Stimulated activated CD4-positive, alpha-beta T cell treated with anti-CD3 and anti-CD28 coated beads, Interleukin-15, amount 100 ng/mL, for 48 hours (primary cell): ENCODE data around the gene TTL.
A peak's percentile ranks its signal among the peaks of the same experiment; 100 is the strongest.

Experiments used
- DNase-seq, 2 donors: peaks; one replicate each; pipeline ENCODE4 v3.0.0-alpha.2; 2020; ENCODE audit warnings: low read depth in 2 of 2

Gene TTL

DNA sequence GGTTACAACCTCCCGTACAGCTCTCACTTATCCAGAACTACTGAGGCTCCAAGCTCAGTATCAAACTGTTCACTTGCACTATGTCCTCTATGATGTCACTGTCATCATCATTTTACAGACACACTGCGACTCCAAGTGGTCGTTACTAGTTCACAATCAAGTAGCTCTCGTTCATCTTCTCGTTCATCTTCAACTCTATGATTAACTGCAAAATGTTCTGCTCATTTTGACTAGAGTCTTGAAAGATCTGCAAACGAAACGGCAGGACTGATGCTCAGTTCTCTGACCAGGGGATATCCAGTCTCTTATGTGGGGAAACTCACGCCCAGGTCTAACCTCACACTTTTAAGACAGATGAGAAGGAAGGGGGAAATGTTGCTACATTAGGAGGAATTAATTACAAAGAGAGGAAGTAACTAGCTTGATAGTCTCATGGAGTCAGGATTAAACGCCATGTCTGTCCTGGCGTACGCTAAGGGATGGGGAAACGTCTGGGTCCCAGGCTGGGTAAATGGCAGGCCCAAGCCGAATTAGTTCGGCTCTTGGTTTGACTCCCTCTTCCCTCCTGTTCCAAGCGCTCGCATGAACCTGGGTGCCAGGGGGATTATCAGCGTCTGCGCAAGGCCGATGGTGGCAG, 101.7 kb downstream of the TTL start:
- DNase-seq, result no peak

DNA sequence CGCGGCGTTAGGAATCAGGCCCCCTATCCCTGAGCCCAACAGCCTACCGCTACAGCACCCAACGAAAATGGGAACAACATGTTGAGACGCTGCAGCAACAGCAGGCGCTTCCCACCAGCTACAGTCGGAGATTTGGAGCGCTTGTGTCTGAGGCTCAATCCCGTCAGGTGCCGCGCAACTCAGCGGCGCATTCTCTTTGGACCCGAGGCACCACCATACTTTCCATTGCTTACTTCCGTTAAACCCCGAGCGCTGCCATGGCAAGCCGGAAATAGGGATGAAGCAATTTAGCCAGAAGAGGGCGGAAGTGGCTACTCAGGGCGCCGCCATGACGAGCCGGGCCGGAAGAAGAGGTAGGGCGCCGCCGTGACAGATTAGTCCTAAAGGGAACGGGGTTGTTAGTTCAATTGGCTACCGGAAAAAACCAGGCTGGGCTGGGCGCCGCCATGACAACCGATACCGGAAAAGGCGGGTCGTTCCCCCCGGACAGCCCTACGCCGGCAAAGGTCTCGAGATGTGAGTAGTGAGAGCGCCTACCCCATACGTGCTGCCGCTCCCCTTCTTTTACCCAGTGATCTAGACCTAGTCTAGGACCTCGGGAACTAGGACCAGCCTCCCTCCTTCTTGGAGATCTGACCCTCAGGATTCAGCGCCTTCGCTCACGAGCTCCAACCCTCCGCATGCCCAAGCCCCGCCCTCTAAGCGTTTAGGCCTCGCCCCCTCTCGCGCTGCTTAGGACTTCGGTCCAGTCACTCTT, 102.4 kb downstream of the TTL start, which contains the start of gene CHCHD5:
Gene CHCHD5, plus strand, starts transcription at position 476 of the 757 bp plus-strand sequence. Its CDS starts 39 bp downstream, at position 515.
- peak; percentile 86 to 93 for DNase-seq

DNA sequence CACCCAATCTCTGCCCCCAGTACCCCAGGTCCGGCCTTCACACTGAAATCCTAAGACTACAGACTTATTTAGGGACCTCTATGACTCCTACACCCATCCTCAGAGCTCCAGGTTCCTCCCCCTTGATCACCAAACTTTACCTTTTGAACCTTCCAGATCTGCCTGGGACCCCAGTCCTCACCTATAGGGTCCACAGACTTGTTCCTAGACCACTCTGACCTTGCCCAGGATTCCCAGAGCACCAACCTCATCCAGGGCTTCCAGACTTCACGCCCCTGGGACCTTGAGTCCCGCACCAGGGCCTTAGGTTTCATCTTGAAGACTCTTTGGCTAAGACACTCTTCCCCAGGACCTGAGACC, 102.9 kb downstream of the TTL start:
- DNase-seq, result no peak

DNA sequence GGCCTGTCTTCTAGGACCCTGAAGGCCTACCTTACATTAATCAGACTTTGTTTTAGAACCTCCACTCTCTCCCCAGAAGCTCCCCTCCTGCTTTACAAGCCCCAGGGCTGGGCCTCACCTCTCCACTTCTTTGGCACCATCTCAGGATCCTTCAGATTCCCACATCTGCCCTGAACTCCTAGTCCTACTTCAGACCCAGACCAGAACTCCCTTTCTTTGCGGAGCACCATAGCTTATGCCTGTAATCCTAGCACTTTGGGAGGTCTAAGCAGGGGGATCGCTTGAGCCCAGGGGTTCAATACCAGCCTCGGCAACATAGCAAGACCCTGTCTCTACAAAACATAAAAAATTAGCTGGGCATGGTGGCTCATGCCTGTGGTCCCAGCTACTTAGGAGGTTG, 103.4 kb downstream of the TTL start:
- no peak for DNase-seq

DNA sequence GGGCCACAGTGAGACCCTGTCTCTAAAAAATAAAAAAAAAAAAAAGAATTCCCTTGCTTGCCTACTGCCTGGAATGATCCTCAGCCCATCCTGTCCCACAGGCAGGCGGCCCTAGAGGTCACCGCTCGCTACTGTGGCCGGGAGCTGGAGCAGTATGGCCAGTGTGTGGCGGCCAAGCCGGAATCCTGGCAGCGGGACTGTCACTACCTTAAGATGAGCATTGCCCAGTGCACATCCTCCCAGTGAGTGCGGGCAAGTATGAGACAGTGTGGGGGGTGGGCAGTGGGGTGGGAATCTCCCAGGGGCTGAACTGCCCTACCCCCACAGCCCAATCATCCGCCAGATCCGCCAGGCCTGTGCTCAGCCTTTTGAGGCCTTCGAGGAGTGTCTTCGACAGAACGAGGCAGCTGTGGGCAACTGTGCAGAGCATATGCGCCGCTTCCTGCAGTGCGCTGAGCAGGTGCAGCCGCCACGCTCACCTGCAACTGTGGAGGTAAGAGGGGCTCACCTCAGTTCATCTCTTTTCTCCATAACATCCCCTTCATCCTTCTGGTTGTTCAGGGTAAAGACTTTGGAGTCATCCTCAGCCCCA, 104.0 kb downstream of the TTL start:
- DNase-seq, result no peak

DNA sequence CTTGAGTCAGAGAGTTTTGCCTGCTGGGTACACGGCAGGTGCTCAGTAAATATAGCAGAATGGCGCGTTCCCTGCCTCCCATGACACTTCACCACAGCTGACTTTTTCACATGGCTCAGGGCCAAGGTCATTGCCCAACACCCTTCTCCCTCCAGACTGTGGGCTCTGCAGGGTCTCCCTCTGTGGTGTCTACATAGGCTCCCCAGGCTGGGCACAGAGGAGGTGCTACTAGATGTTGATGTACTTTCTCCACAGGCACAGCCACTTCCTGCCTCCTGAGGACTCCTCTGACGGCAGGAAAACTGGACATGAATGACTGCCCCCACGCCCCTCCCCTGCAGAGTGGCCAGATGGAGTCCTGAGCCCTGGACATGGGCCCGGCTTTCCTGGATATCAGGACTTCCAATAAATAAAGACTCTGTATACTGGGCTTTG, 106.7 kb downstream of the TTL start:
- DNase-seq, result no peak
